HEK293 (cell line): ENCODE measurements around the gene ALDOA.

ENCODE experiments used
- CTCF ChIA-PET: fragments of 350-600 bp; formaldehyde crosslinking; extraction: SDS; loops from one replicate; lab custom pipeline; 2021; ENCODE audit warnings: antibody characterized with exemption; lab: Yijun Ruan, JAX
- POLR2A ChIA-PET: fragments of 300-600 bp; formaldehyde crosslinking; extraction: SDS; loops from one replicate; lab custom pipeline; 2020; ENCODE audit warnings: antibody characterized with exemption, inconsistent platforms; lab: Yijun Ruan, JAX
- H3K27ac ChIP-seq: fragments of 200-500 bp; sonication (Bioruptor generic); 2 replicates; pipeline ENCODE4 v1.5.1; 2014; ENCODE audit warnings: low read depth, low read length, control low read depth, inconsistent platforms; ENCODE audit errors: extremely low read depth
- H3K36me3 ChIP-seq, 2 experiments: fragments of 200-500 bp in 1 of 2; sonication (Bioruptor generic) in 1 of 2; 1 replicate in 1 of 2; 2 replicates in 1 of 2; pipeline ENCODE4 v1.5.1; 2014 to 2017; ENCODE audit warnings: inconsistent platforms in 2 of 2, low read length in 2 of 2; ENCODE audit not compliant: control insufficient read depth in 2 of 2, insufficient read depth in 1 of 2
- H3K4me1 ChIP-seq: fragments of 200-500 bp; sonication (Bioruptor generic); 2 replicates; pipeline ENCODE4 v1.5.1; 2014; ENCODE audit warnings: mild to moderate bottlenecking, low read length, inconsistent platforms; ENCODE audit not compliant: control insufficient read depth, insufficient read depth
- H3K4me3 ChIP-seq: 2 replicates; pipeline ENCODE4 v1.5.1; 2011; ENCODE audit warnings: low read depth, mild to moderate bottlenecking, control low read depth, low read length, moderate library complexity
- H3K9me3 ChIP-seq: fragments of 200-500 bp; sonication (Bioruptor generic); 2 replicates; pipeline ENCODE4 v1.5.1; 2014; ENCODE audit warnings: low read depth, low read length, inconsistent platforms; ENCODE audit not compliant: control insufficient read depth, insufficient read depth
- EGR2 ChIP-seq: fragments of 450-650 bp; formaldehyde crosslinking; IDR thresholded peaks from 2 replicates; pipeline ENCODE4 v1.5.1; 2016; ENCODE audit warnings: low read depth, missing biosample characterization, missing genetic modification characterization
- GFI1B ChIP-seq: fragments of 450-650 bp; formaldehyde crosslinking; IDR thresholded peaks from 2 replicates; pipeline ENCODE4 v1.5.1; 2016; ENCODE audit warnings: missing biosample characterization, missing genetic modification characterization
- HOXC10 ChIP-seq: sonication (generic); formaldehyde crosslinking; IDR thresholded peaks from 2 replicates; pipeline ENCODE4 v1.8.1; 2023; ENCODE audit warnings: mild to moderate bottlenecking, missing genetic modification reagents
- KLF10 ChIP-seq: fragments of 450-650 bp; IDR thresholded peaks from 2 replicates; pipeline ENCODE4 v1.5.1; 2018; ENCODE audit warnings: missing biosample characterization, mild to moderate bottlenecking, missing genetic modification characterization
- PRDM1 ChIP-seq: fragments of 450-650 bp; formaldehyde crosslinking; IDR thresholded peaks from 2 replicates; pipeline ENCODE4; 2016; ENCODE audit warnings: missing biosample characterization, missing genetic modification characterization
- ZFHX2 ChIP-seq: fragments of 450-650 bp; formaldehyde crosslinking; conservative IDR thresholded peaks from 2 replicates; pipeline ENCODE4 v1.5.1; 2016; ENCODE audit warnings: missing biosample characterization, missing genetic modification characterization
- ZNF114 ChIP-seq: fragments of 450-650 bp; formaldehyde crosslinking; IDR thresholded peaks from 2 replicates; pipeline ENCODE4 v1.5.0; 2017; ENCODE audit warnings: missing biosample characterization, missing genetic modification characterization
- ZNF221 ChIP-seq: fragments of 450-650 bp; formaldehyde crosslinking; IDR thresholded peaks from 2 replicates; pipeline ENCODE4 v1.5.1; 2017; ENCODE audit warnings: missing biosample characterization, missing genetic modification characterization, borderline replicate concordance
- ZNF24 ChIP-seq: fragments of 450-650 bp; formaldehyde crosslinking; IDR thresholded peaks from 2 replicates; pipeline ENCODE4 v1.5.1; 2016; ENCODE audit warnings: missing biosample characterization, missing genetic modification characterization
- ZNF274 ChIP-seq, 2 experiments: fragments of 200-500 bp in 1 of 2; fragments of 450-650 bp in 1 of 2; sonication (Bioruptor generic) in 1 of 2; formaldehyde crosslinking in 1 of 2; IDR thresholded peaks; 2 replicates each; pipeline versions ENCODE4 v1.5.1 to v1.6.1; 2014 to 2016; ENCODE audit warnings: borderline replicate concordance in 1 of 2, inconsistent platforms in 1 of 2, low read length in 1 of 2, missing biosample characterization in 1 of 2, missing genetic modification characterization in 1 of 2
- ZNF600 ChIP-seq: fragments of 450-650 bp; formaldehyde crosslinking; IDR thresholded peaks from 2 replicates; pipeline ENCODE4 v1.5.1; 2016; ENCODE audit warnings: missing biosample characterization, missing genetic modification characterization
- ZNF654 ChIP-seq: fragments of 450-650 bp; formaldehyde crosslinking; IDR thresholded peaks from 2 replicates; pipeline ENCODE4 v1.5.1; 2016; ENCODE audit warnings: low read depth, missing biosample characterization, missing genetic modification characterization
- ZNF670 ChIP-seq: fragments of 450-650 bp; formaldehyde crosslinking; IDR thresholded peaks from 2 replicates; pipeline ENCODE4 v1.5.1; 2016; ENCODE audit warnings: missing biosample characterization, missing genetic modification characterization, low read depth
- ZNF701 ChIP-seq: fragments of 450-650 bp; formaldehyde crosslinking; IDR thresholded peaks from 2 replicates; pipeline ENCODE4 v1.5.1; 2016; ENCODE audit warnings: missing biosample characterization, missing genetic modification characterization
- TF ChIP-seq, protein P1 (sequence below): fragments of 450-650 bp; formaldehyde crosslinking; conservative IDR thresholded peaks from 2 replicates; pipeline ENCODE4 v1.5.1; 2016; ENCODE audit warnings: low read depth, missing biosample characterization, missing genetic modification characterization
- TF ChIP-seq, protein P2 (sequence below): fragments of 450-650 bp; formaldehyde crosslinking; IDR thresholded peaks from 2 replicates; pipeline ENCODE4 v1.5.1; 2017; ENCODE audit warnings: missing biosample characterization, missing genetic modification characterization
- TF ChIP-seq, protein P3 (sequence below): fragments of 450-650 bp; formaldehyde crosslinking; IDR thresholded peaks from 2 replicates; pipeline ENCODE4 v1.5.1; 2017; ENCODE audit warnings: missing biosample characterization, missing genetic modification characterization
- TF ChIP-seq, protein P4 (sequence below): fragments of 450-650 bp; formaldehyde crosslinking; IDR thresholded peaks from 2 replicates; pipeline ENCODE4 v1.5.1; 2017; ENCODE audit warnings: missing biosample characterization, missing genetic modification characterization
- TF ChIP-seq, protein P5 (sequence below): fragments of 450-650 bp; formaldehyde crosslinking; IDR thresholded peaks from 2 replicates; pipeline ENCODE4 v1.5.1; 2016; ENCODE audit warnings: missing biosample characterization, missing genetic modification characterization
- TF ChIP-seq, protein P6 (sequence below): fragments of 450-650 bp; formaldehyde crosslinking; IDR thresholded peaks from 2 replicates; pipeline ENCODE4 v1.5.1; 2016; ENCODE audit warnings: missing biosample characterization, missing genetic modification characterization

Gene ALDOA

DNA sequence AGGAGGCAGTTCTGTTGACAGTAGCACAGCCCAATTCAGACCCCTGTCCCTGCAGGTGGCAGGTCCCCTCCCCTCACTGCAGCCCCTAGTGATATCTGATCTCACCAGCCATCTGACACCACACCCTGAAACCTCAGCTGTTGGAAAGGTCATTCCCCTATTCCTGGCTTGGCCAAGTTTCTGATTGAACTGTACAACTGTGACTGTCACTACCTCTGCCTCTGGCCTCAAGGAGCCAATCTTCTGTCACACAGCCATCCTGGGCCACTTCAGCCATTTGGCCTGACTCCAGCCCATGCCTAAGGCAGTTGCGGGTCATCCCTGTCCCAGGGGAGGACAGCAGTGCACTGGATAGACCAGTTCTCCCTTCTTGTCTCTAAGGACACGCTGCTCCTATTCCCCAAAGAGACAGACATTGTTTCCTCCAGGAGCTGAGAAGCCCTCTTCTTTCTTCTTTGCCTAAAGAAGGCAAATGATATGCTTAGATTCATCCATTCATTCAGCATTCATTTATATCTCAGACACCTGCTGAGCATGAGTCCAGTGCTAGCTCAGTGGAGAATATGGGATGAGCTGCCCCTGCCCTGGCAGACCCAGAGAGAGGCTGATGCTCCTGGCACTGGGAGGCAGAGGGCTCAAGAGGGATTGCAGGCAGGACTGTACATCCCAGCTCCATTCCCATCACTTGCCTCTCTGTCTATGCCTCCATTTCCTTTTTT, 4.6 kb upstream of the ALDOA start (continued):
- TF ChIP-seq, protein P1, sequence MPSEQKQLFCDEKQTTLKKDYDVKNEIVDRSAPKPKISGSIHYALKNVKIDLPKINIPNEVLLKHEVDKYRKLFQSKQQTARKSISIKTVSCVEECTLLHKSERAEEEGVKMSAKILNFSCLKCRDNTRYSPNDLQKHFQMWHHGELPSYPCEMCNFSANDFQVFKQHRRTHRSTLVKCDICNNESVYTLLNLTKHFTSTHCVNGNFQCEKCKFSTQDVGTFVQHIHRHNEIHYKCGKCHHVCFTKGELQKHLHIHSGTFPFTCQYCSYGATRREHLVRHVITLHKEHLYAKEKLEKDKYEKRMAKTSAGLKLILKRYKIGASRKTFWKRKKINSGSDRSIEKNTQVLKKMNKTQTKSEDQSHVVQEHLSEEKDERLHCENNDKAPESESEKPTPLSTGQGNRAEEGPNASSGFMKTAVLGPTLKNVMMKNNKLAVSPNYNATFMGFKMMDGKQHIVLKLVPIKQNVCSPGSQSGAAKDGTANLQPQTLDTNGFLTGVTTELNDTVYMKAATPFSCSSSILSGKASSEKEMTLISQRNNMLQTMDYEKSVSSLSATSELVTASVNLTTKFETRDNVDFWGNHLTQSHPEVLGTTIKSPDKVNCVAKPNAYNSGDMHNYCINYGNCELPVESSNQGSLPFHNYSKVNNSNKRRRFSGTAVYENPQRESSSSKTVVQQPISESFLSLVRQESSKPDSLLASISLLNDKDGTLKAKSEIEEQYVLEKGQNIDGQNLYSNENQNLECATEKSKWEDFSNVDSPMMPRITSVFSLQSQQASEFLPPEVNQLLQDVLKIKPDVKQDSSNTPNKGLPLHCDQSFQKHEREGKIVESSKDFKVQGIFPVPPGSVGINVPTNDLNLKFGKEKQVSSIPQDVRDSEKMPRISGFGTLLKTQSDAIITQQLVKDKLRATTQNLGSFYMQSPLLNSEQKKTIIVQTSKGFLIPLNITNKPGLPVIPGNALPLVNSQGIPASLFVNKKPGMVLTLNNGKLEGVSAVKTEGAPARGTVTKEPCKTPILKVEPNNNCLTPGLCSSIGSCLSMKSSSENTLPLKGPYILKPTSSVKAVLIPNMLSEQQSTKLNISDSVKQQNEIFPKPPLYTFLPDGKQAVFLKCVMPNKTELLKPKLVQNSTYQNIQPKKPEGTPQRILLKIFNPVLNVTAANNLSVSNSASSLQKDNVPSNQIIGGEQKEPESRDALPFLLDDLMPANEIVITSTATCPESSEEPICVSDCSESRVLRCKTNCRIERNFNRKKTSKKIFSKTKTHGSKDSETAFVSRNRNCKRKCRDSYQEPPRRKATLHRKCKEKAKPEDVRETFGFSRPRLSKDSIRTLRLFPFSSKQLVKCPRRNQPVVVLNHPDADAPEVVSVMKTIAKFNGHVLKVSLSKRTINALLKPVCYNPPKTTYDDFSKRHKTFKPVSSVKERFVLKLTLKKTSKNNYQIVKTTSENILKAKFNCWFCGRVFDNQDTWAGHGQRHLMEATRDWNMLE (tag by site-specific recombination): no peak
- TF ChIP-seq ZNF670 (tag by site-specific recombination) (no peak), ZNF221 (tag by site-specific recombination) (no peak), ZNF114 (tag by site-specific recombination) (no peak), HOXC10 (CRISPR knock-in tag) (no peak), ZNF701 (tag by site-specific recombination) (no peak), ZNF274 (IDR thresholded peaks at IDR 0.05; ENCODE audit: low read length) (no peak), ZNF274 (tag by site-specific recombination; IDR thresholded peaks at IDR 0.05; ENCODE audit: borderline replicate concordance) (no peak), ZNF600 (0 out of 2 replicates have a peak, but pooled peaks have one; percentile 27), PRDM1 (tag by site-specific recombination) (no peak)
- TF ChIP-seq, protein P2, sequence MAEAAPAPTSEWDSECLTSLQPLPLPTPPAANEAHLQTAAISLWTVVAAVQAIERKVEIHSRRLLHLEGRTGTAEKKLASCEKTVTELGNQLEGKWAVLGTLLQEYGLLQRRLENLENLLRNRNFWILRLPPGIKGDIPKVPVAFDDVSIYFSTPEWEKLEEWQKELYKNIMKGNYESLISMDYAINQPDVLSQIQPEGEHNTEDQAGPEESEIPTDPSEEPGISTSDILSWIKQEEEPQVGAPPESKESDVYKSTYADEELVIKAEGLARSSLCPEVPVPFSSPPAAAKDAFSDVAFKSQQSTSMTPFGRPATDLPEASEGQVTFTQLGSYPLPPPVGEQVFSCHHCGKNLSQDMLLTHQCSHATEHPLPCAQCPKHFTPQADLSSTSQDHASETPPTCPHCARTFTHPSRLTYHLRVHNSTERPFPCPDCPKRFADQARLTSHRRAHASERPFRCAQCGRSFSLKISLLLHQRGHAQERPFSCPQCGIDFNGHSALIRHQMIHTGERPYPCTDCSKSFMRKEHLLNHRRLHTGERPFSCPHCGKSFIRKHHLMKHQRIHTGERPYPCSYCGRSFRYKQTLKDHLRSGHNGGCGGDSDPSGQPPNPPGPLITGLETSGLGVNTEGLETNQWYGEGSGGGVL: 0 out of 2 replicates have a peak, but pooled peaks have one; percentile 3
- TF ChIP-seq, protein P3, sequence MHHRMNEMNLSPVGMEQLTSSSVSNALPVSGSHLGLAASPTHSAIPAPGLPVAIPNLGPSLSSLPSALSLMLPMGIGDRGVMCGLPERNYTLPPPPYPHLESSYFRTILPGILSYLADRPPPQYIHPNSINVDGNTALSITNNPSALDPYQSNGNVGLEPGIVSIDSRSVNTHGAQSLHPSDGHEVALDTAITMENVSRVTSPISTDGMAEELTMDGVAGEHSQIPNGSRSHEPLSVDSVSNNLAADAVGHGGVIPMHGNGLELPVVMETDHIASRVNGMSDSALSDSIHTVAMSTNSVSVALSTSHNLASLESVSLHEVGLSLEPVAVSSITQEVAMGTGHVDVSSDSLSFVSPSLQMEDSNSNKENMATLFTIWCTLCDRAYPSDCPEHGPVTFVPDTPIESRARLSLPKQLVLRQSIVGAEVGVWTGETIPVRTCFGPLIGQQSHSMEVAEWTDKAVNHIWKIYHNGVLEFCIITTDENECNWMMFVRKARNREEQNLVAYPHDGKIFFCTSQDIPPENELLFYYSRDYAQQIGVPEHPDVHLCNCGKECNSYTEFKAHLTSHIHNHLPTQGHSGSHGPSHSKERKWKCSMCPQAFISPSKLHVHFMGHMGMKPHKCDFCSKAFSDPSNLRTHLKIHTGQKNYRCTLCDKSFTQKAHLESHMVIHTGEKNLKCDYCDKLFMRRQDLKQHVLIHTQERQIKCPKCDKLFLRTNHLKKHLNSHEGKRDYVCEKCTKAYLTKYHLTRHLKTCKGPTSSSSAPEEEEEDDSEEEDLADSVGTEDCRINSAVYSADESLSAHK (tag by site-specific recombination): no peak
- TF ChIP-seq, protein P4, sequence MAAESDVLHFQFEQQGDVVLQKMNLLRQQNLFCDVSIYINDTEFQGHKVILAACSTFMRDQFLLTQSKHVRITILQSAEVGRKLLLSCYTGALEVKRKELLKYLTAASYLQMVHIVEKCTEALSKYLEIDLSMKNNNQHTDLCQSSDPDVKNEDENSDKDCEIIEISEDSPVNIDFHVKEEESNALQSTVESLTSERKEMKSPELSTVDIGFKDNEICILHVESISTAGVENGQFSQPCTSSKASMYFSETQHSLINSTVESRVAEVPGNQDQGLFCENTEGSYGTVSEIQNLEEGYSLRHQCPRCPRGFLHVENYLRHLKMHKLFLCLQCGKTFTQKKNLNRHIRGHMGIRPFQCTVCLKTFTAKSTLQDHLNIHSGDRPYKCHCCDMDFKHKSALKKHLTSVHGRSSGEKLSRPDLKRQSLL (tag by site-specific recombination): no peak

DNA sequence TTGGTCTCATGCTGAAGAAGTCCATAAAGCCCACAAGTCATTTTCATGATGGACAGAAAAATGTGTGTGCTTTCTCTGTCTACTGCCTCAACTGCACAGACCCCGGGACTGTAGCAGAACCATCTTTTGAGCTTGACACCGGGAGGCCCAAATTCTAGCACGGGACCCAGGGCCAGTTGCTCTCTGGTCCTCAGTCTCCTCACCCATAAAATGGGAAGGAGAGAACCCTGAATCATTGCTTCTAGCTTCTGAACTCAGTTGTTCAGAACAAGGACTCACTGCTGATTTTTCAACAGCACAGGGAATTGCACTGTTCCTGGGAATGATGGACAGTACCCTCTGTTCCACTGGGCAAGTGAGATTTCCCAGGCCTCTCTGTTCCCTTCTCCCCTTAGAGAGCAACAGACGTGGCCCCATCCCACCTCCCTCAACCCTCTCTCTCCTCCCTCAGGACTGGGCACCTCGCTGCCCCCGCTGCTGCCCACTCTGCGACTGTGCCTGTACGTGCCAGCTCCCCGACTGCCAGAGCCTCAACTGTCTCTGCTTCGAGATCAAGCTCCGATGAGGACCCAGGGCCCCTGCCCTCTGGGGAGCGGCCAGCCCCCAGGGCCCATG, 2.2 kb upstream of the ALDOA start:
- peaks cover 2% of the 10 kb centered on the region; the same call in 1 of the 2 replicates for H3K4me1 ChIP-seq
- H3K4me3 ChIP-seq: no peak overlapping the region
- no peaks in the 10 kb centered on the region for H3K9me3 ChIP-seq
- ChIA-PET POLR2A (interaction anchor here (1.6 kb wide), 1 partner anchor 10 kb away, joined by 4 read pairs; a partner anchor contains a TSS), CTCF (interaction anchor here (0.6 to 1.3 kb wide), 3 partner anchors 8 to 566 kb away, joined by 3 to 12 read pairs (median 3); no protein-coding TSS in a partner anchor)
- peaks cover 11 to 39% of the 10 kb centered on the region in 2 experiments; a peak in 2 of 3 replicates for H3K36me3 ChIP-seq
- H3K27ac ChIP-seq: peak overlapping the region; percentile 100
- TF ChIP-seq, protein P5, sequence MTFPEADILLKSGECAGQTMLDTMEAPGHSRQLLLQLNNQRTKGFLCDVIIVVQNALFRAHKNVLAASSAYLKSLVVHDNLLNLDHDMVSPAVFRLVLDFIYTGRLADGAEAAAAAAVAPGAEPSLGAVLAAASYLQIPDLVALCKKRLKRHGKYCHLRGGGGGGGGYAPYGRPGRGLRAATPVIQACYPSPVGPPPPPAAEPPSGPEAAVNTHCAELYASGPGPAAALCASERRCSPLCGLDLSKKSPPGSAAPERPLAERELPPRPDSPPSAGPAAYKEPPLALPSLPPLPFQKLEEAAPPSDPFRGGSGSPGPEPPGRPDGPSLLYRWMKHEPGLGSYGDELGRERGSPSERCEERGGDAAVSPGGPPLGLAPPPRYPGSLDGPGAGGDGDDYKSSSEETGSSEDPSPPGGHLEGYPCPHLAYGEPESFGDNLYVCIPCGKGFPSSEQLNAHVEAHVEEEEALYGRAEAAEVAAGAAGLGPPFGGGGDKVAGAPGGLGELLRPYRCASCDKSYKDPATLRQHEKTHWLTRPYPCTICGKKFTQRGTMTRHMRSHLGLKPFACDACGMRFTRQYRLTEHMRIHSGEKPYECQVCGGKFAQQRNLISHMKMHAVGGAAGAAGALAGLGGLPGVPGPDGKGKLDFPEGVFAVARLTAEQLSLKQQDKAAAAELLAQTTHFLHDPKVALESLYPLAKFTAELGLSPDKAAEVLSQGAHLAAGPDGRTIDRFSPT (tag by site-specific recombination): peak; percentile 58
- peak; percentile 18; the same call in 1 of the 2 replicates for TF ChIP-seq ZFHX2 (tag by site-specific recombination)
- 0 out of 2 replicates have a peak, but pooled peaks have one; percentile 13 for TF ChIP-seq EGR2 (tag by site-specific recombination)
- TF ChIP-seq GFI1B (tag by site-specific recombination): no peak
- TF ChIP-seq ZNF654 (tag by site-specific recombination): 0 out of 2 replicates have a peak, but pooled peaks have one; percentile 7
- TF ChIP-seq ZNF24 (tag by site-specific recombination): peak; percentile 69; the same call in 1 of the 2 replicates
- no peak for TF ChIP-seq KLF10
- TF ChIP-seq, protein P6, sequence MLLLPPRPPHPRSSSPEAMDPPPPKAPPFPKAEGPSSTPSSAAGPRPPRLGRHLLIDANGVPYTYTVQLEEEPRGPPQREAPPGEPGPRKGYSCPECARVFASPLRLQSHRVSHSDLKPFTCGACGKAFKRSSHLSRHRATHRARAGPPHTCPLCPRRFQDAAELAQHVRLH (tag by site-specific recombination): peak; percentile 70
